HepG2 (cell line): ENCODE data around the gene NYAP2. TPM values are rescaled to one million over a fixed set of nuclear protein-coding genes. Genes with fewer than 3 reads are reported as not detected.

Experiments used
- FOXA3 ChIP-seq: IDR thresholded peaks from 2 replicates; pipeline ENCODE4 v1.6.1; 2016; ENCODE audit warnings: missing genetic modification reagents, missing compliant biosample characterization
- HHEX ChIP-seq: IDR thresholded peaks from 2 replicates; pipeline ENCODE4 v1.6.1; 2016; ENCODE audit warnings: control low read depth
- PITX1 ChIP-seq: sonication (generic); formaldehyde crosslinking; IDR thresholded peaks from 2 replicates; pipeline ENCODE4 v1.5.1; 2020; ENCODE audit warnings: mild to moderate bottlenecking, missing genetic modification reagents
- ZNF136 ChIP-seq: sonication (generic); formaldehyde crosslinking; IDR thresholded peaks from 2 replicates; pipeline ENCODE4 v1.8.1; 2022; ENCODE audit warnings: low read depth, mild to moderate bottlenecking, moderate library complexity, missing genetic modification reagents
- polyA plus RNA-seq, 8 experiments: library from polyadenylated mRNA; depleted of rRNA in 3 of 8; stranded (reverse) in 7 of 8; unstranded in 1 of 8; fragments of >200 nt; fragmentation: Illumina TruSeq in 4 of 8; extraction: Trizol in 4 of 8; gene quantifications; 2 replicates each; pipeline versions ENCODE4 v1.2.1 to v1.2.3, GENCODE V29; 2011 to 2016; ENCODE audit warnings: low read depth in 4 of 8, missing spikeins in 1 of 8, mixed read lengths in 1 of 8; ENCODE audit not compliant: insufficient read depth in 1 of 8
- total RNA-seq, 5 experiments: library from RNA; depleted of rRNA; stranded (reverse); fragments of >200 nt; fragmentation: Illumina TruSeq; extraction: Trizol; gene quantifications; 2 replicates each; pipeline ENCODE4 v1.2.3, GENCODE V29; 2016; ENCODE audit warnings: low read depth in 1 of 5
- TF ChIP-seq, protein P1 (sequence below), 2 experiments: sonication (generic) in 1 of 2; formaldehyde crosslinking in 1 of 2; IDR thresholded peaks; 2 replicates each; pipeline versions ENCODE4 v1.4.0 to v1.6.1; 2016 to 2020; ENCODE audit warnings: borderline replicate concordance in 1 of 2, low read depth in 1 of 2, mild to moderate bottlenecking in 1 of 2, missing genetic modification reagents in 1 of 2
- TF ChIP-seq, protein P2 (sequence below): sonication (generic); formaldehyde crosslinking; IDR thresholded peaks from 2 replicates; pipeline ENCODE4 v1.9.0; 2021; ENCODE audit warnings: missing genetic modification reagents, mild to moderate bottlenecking, borderline replicate concordance
- TF ChIP-seq, protein P3 (sequence below): sonication (generic); formaldehyde crosslinking; IDR thresholded peaks from 2 replicates; pipeline ENCODE4 v1.8.0; 2022; ENCODE audit warnings: missing genetic modification reagents, mild to moderate bottlenecking, moderate library complexity, borderline replicate concordance
- TF ChIP-seq, protein P4 (sequence below): sonication (generic); formaldehyde crosslinking; IDR thresholded peaks from 2 replicates; pipeline ENCODE4 v1.4.0; 2020; ENCODE audit warnings: mild to moderate bottlenecking, missing genetic modification reagents, borderline replicate concordance

The NYAP2 gene
- total and polyA plus RNA-seq, 2 of the 13 experiments (the other 11 are each of a cell fraction or from before 2014, with no cell fraction given): not detected

DNA sequence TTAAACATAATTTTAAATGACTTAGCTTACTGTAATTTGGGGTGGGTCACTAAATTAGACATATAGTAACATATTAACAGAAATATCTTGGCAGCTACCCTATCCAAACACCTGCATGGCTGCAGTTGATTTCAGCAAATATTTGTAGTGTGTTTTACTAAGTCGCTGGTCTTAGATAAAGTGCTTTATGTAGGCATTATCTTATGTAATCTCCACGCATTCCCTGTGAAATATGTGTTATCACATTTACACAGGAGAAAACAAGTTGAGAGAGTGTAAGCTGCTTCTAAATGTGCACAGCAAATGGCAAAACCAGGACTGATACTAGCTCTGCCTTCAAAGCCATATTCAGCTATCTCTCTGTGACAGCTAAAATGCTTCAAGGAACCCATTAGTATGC lies 72.0 kb downstream of the NYAP2 start (continued):
- TF ChIP-seq, protein P1, sequence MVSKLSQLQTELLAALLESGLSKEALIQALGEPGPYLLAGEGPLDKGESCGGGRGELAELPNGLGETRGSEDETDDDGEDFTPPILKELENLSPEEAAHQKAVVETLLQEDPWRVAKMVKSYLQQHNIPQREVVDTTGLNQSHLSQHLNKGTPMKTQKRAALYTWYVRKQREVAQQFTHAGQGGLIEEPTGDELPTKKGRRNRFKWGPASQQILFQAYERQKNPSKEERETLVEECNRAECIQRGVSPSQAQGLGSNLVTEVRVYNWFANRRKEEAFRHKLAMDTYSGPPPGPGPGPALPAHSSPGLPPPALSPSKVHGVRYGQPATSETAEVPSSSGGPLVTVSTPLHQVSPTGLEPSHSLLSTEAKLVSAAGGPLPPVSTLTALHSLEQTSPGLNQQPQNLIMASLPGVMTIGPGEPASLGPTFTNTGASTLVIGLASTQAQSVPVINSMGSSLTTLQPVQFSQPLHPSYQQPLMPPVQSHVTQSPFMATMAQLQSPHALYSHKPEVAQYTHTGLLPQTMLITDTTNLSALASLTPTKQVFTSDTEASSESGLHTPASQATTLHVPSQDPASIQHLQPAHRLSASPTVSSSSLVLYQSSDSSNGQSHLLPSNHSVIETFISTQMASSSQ (IDR thresholded peaks at IDR 0.05; ENCODE audit: low read depth): peak; percentile 70
- TF ChIP-seq, protein P1 (CRISPR knock-in tag; IDR thresholded peaks at IDR 0.05; ENCODE audit: borderline replicate concordance): peak; percentile 57; the same call in 1 of the 2 replicates
- 0 out of 2 replicates have a peak, but pooled peaks have one; percentile 14 for TF ChIP-seq PITX1 (CRISPR knock-in tag)
- no peak for TF ChIP-seq ZNF136 (CRISPR knock-in tag)
- TF ChIP-seq, protein P2, sequence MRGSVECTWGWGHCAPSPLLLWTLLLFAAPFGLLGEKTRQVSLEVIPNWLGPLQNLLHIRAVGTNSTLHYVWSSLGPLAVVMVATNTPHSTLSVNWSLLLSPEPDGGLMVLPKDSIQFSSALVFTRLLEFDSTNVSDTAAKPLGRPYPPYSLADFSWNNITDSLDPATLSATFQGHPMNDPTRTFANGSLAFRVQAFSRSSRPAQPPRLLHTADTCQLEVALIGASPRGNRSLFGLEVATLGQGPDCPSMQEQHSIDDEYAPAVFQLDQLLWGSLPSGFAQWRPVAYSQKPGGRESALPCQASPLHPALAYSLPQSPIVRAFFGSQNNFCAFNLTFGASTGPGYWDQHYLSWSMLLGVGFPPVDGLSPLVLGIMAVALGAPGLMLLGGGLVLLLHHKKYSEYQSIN (CRISPR knock-in tag): no peak
- peak; percentile 38 for TF ChIP-seq FOXA3 (CRISPR knock-in tag)
- TF ChIP-seq, protein P3, sequence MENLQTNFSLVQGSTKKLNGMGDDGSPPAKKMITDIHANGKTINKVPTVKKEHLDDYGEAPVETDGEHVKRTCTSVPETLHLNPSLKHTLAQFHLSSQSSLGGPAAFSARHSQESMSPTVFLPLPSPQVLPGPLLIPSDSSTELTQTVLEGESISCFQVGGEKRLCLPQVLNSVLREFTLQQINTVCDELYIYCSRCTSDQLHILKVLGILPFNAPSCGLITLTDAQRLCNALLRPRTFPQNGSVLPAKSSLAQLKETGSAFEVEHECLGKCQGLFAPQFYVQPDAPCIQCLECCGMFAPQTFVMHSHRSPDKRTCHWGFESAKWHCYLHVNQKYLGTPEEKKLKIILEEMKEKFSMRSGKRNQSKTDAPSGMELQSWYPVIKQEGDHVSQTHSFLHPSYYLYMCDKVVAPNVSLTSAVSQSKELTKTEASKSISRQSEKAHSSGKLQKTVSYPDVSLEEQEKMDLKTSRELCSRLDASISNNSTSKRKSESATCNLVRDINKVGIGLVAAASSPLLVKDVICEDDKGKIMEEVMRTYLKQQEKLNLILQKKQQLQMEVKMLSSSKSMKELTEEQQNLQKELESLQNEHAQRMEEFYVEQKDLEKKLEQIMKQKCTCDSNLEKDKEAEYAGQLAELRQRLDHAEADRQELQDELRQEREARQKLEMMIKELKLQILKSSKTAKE (CRISPR knock-in tag): no peak
- TF ChIP-seq, protein P4, sequence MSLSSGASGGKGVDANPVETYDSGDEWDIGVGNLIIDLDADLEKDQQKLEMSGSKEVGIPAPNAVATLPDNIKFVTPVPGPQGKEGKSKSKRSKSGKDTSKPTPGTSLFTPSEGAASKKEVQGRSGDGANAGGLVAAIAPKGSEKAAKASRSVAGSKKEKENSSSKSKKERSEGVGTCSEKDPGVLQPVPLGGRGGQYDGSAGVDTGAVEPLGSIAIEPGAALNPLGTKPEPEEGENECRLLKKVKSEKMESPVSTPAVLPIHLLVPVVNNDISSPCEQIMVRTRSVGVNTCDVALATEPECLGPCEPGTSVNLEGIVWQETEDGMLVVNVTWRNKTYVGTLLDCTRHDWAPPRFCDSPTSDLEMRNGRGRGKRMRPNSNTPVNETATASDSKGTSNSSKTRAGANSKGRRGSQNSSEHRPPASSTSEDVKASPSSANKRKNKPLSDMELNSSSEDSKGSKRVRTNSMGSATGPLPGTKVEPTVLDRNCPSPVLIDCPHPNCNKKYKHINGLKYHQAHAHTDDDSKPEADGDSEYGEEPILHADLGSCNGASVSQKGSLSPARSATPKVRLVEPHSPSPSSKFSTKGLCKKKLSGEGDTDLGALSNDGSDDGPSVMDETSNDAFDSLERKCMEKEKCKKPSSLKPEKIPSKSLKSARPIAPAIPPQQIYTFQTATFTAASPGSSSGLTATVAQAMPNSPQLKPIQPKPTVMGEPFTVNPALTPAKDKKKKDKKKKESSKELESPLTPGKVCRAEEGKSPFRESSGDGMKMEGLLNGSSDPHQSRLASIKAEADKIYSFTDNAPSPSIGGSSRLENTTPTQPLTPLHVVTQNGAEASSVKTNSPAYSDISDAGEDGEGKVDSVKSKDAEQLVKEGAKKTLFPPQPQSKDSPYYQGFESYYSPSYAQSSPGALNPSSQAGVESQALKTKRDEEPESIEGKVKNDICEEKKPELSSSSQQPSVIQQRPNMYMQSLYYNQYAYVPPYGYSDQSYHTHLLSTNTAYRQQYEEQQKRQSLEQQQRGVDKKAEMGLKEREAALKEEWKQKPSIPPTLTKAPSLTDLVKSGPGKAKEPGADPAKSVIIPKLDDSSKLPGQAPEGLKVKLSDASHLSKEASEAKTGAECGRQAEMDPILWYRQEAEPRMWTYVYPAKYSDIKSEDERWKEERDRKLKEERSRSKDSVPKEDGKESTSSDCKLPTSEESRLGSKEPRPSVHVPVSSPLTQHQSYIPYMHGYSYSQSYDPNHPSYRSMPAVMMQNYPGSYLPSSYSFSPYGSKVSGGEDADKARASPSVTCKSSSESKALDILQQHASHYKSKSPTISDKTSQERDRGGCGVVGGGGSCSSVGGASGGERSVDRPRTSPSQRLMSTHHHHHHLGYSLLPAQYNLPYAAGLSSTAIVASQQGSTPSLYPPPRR (CRISPR knock-in tag): peak; percentile 79; the same call in 1 of the 2 replicates
- TF ChIP-seq HHEX: peak; percentile 73
